Activated CD4-positive, alpha-beta T cell treated with anti-CD3 and anti-CD28 coated beads for 36 hours (primary cell): Measurements from ENCODE around the gene ZNF175. TPM values are rescaled to one million over a fixed set of nuclear protein-coding genes. Genes with fewer than 3 reads are reported as not detected.

ENCODE experiments used
- ATAC-seq: fragments of 200-7000 bp; cut with Tn5 transposase; one replicate; pipeline ENCODE4 v1.10.0; 2021; ENCODE audit warnings: mild to moderate bottlenecking, moderate library complexity
- CTCF ChIA-PET: fragments of 350-600 bp; sonication (Branson Sonifier 250); formaldehyde crosslinking; loops from one replicate; lab custom pipeline; 2021; ENCODE audit warnings: antibody characterized with exemption; lab: Charles Lee
- POLR2A ChIA-PET: fragments of 350-600 bp; sonication (Branson Sonifier 250); formaldehyde crosslinking; loops from one replicate; lab custom pipeline; 2021; ENCODE audit warnings: antibody characterized with exemption, inconsistent platforms; lab: Charles Lee
- DNase-seq: peaks from one replicate; pipeline ENCODE4 v3.0.0-alpha.2; 2020
- H3K27ac Mint-ChIP-seq: one replicate; pipeline ENCODE4 v1.8.0; 2021; ENCODE audit warnings: mixed read lengths
- H3K27me3 Mint-ChIP-seq: one replicate; pipeline ENCODE4 v1.8.0; 2021; ENCODE audit warnings: mixed read lengths
- H3K36me3 Mint-ChIP-seq: one replicate; pipeline ENCODE4 v1.8.0; 2021; ENCODE audit warnings: low read depth, mixed read lengths
- H3K4me1 Mint-ChIP-seq: one replicate; pipeline ENCODE4 v1.8.0; 2021; ENCODE audit warnings: mixed read lengths
- H3K4me3 Mint-ChIP-seq: one replicate; pipeline ENCODE4 v1.8.0; 2021; ENCODE audit warnings: mild to moderate bottlenecking, moderate library complexity, mixed read lengths
- H3K9me3 Mint-ChIP-seq: one replicate; pipeline ENCODE4 v1.8.0; 2021; ENCODE audit warnings: low read depth, mixed read lengths
- intact Hi-C, 2 experiments: fragments of 100-400 bp; cut with DNase I in 1 of 2; cut with micrococcal nuclease in 1 of 2; formaldehyde crosslinking; loops; one replicate each; pipeline versions ENCODE4 v1.14.2 to v1.15.1; 2022 to 2024; cut with DNase I, micrococcal nuclease
- total RNA-seq, 2 experiments: library from RNA; stranded (reverse); gene quantifications; one replicate each; pipeline ENCODE4 v1.2.3, GENCODE V29; 2021

The ZNF175 gene
- total RNA-seq, 2 experiments from 2014 or later = 5.9 to 9.6 TPM

DNA sequence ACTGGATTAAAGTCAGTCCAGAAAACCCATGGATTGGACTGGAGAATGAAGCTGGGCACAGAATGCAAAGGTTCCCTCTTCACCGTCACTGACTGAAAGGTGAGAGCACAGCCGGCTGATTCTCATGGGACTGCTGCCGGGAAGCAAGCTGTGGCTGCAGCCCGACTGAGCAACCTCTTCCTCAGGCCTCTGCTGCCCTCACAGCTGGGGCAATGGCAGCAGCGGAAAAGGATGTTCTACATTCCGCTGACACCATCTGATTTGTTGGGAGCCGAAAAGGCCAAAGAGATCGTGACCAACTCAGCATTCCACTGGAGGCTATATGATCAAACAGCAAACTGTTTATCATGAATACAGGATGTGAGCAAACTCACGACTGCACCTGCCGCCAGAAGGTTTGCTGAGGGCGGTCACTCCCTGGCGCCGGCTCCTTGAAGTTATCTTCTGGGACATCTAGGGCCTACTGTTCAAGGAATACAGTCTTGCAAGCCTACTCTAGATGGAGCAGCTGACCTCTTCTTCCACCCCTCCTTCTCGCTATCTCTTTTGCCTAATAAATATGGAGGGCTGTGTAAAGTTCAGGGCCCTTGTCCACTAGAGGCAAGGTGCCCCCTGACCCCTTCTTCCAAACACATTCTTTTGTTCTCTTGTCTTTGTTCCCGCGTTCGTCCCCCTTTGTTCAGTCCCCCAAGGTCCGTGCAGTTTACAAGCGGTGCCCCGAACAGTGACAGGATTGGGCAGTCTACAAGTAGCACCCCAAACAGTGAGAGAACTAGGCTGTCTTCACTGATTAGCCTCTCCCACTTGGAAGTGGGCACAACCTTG is 20.0 kb upstream of the ZNF175 start:
- ChIA-PET CTCF (interaction anchor here (1.3 kb wide), 1 partner anchor 37 kb away, joined by 3 read pairs; no protein-coding TSS in a partner anchor), POLR2A (no interaction called here)
- Mint-ChIP-seq H3K27ac (no peak overlapping the region), H3K4me3 (no peak overlapping the region), H3K27me3 (peaks cover 43% of the 10 kb centered on the region), H3K9me3 (peaks cover 3% of the 10 kb centered on the region), H3K4me1 (peaks cover 37% of the 10 kb centered on the region), H3K36me3 (no peaks in the 10 kb centered on the region)
- ATAC-seq = no peak
- DNase-seq = no peak
- intact Hi-C loops = no loop called here

DNA sequence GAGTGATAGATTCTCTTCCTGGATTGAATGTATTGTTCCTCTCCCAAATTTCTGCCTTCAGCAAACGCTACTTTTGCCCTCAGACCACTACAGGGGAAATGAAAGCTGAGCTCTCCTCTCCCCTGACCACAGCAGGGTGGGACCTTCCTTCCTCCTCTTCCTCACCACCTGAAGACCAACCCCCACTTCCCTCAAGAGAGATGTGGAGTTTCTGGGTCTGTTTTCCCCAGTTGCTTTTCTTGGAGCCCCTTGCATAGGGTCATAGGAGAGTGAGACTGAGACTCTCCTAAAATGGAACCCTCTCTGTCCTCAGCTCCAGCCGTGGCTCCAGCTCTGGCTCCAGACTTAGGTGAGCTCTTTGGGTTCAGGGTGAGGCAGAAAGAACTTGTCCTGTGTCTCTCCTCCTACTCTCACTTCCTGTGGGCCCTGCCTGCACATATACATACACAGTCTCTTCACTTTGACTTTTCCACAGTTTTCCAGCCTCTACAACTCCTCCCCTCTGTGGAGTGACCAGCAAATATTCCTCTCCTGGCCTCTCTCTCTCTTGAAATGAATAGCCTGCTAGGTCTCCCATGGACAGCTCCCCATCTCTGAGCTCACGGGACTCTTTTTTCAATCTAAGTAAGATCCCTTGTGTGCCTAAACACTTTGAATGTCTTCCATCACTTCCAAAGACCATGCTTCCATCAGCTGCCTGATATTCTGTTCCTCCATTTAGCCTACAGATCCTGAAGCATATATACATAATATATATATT is 19.2 kb upstream of the ZNF175 start:
- H3K4me1 Mint-ChIP-seq = peaks cover 30% of the 10 kb centered on the region
- intact Hi-C loops = no loop called here
- ChIA-PET CTCF (interaction anchor here (0.7 kb wide), 1 partner anchor 1295 kb away, joined by 4 read pairs; no protein-coding TSS in a partner anchor), POLR2A (no interaction called here)
- H3K4me3 Mint-ChIP-seq = no peak overlapping the region
- DNase-seq (no peak), ATAC-seq (no peak)
- H3K27me3 Mint-ChIP-seq = peaks cover 43% of the 10 kb centered on the region
- H3K36me3 Mint-ChIP-seq = no peaks in the 10 kb centered on the region
- H3K9me3 Mint-ChIP-seq = peaks cover 3% of the 10 kb centered on the region
- H3K27ac Mint-ChIP-seq = no peak overlapping the region

DNA sequence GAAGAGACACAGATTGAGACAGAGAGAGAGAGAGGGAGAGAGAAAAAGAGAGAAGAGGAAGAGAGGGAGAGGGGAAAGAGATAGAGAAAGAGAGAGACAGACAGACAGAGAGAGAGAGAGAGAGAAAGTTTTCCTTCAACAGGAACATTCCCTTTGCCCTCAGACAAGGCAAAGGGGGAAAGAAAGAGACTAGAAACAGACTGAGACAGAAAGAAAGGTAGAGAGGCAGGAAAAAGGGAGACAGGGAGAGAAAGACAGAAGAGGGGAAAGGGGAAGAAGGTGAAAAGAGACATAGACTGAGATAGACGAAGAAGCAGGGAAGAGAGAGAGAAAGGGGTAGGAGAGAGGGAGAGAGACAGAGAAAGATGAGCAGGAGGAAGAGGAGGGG is 18.5 kb upstream of the ZNF175 start:
- ChIA-PET CTCF (no interaction called here), POLR2A (no interaction called here)
- peaks cover 3% of the 10 kb centered on the region for H3K9me3 Mint-ChIP-seq
- H3K4me1 Mint-ChIP-seq = peaks cover 23% of the 10 kb centered on the region
- intact Hi-C loops = no loop called here
- no peak overlapping the region for H3K27ac Mint-ChIP-seq
- DNase-seq (no peak), ATAC-seq (no peak)
- H3K27me3 Mint-ChIP-seq = peaks cover 40% of the 10 kb centered on the region
- no peaks in the 10 kb centered on the region for H3K36me3 Mint-ChIP-seq
- no peak overlapping the region for H3K4me3 Mint-ChIP-seq

DNA sequence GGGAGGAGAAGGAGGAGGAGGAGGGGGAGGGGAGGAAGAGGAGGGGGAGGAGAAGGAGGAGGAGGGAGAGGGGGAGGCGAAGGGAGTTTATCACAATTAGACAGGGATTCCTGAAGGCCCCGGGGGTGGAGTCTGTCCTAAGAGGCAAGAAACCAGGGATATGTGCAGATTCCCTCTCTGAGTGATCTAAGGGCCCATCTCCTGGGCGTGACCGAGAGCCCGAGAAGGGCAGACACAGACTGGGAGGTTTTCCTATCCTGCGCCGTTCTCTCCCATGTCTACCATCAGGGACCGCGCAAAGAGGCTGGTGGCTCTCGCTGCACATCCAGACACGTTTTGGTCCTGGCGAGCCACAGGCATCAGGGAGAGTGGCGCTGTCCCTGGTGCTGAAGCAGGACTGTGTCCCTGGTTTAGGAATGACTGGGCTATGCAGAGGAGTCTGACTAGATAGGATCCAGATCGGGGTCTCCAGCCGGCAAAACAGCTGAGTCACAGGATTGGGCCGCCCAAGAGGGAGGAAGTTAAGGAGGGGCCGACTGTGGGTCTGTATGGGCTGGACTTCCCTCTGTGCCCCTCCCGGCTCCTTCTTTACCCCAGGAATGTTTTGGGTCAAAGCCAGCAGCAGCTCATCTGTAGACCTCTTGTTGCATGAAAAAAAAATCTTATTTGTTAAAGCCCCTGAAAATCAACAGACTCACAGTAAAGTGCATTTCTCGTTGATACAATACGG is 17.9 kb upstream of the ZNF175 start:
- ChIA-PET CTCF (interaction anchor here (0.8 to 1.9 kb wide), 3 partner anchors 79 to 129 kb away, joined by 3 to 4 read pairs (median 4); no protein-coding TSS in a partner anchor), POLR2A (no interaction called here)
- intact Hi-C loops = no loop called here
- no peak overlapping the region for H3K27ac Mint-ChIP-seq
- peaks cover 38% of the 10 kb centered on the region for H3K27me3 Mint-ChIP-seq
- H3K4me1 Mint-ChIP-seq = peaks cover 18% of the 10 kb centered on the region
- no peaks in the 10 kb centered on the region for H3K36me3 Mint-ChIP-seq
- no peak overlapping the region for H3K4me3 Mint-ChIP-seq
- ATAC-seq (peak; percentile 33), DNase-seq (peak; percentile 76)
- peaks cover 3% of the 10 kb centered on the region for H3K9me3 Mint-ChIP-seq

DNA sequence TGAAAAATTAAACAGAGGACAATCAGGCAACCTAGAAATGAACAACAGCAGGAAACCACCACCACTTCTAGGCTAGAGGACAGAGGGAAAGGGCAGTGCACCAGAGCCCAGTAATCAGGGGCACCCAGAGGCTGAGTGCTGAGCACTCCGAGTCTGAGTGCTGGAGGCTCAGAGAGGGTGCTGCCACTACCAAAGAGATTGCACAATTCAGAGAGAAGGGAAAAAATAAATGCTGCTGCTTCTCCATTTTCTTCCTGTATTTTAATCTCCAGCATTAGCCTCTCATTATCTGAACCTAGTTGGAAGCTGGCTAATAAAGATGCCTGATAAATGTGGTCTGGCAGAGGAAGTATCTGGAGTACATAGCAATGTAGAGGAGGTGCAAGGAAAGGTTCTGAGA is 11.8 kb upstream of the ZNF175 start:
- H3K36me3 Mint-ChIP-seq = no peaks in the 10 kb centered on the region
- no peak overlapping the region for H3K27ac Mint-ChIP-seq
- CTCF ChIA-PET = no interaction called here
- peaks cover 54% of the 10 kb centered on the region for H3K27me3 Mint-ChIP-seq
- H3K9me3 Mint-ChIP-seq = peaks cover 3% of the 10 kb centered on the region
- H3K4me3 Mint-ChIP-seq = no peak overlapping the region
- H3K4me1 Mint-ChIP-seq = no peaks in the 10 kb centered on the region
- ATAC-seq = no peak
- no peak for DNase-seq
- intact Hi-C loops = no loop called here
- POLR2A ChIA-PET = no interaction called here

DNA sequence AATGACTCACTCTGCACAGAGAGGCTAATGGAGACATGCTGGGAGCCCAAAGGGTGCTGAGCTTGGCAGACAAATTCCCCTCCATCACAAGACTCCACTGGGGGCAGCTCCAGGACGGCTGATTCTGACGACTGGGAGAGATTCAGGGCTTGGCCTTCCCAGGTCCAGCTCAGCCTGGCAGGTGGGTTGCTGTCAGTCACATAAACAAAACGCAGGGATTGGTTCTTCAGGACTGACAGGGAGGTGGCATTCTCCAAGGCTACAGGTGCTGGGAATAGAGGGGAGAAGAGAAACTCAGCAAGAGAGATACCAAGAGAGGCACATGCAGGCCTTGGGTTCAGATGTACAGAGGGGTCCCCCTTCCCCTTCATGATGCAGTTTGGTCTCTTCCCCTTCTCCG is 10.7 kb upstream of the ZNF175 start:
- no peak for ATAC-seq
- intact Hi-C loops = no loop called here
- H3K27me3 Mint-ChIP-seq = peaks cover 50% of the 10 kb centered on the region
- H3K36me3 Mint-ChIP-seq = no peaks in the 10 kb centered on the region
- POLR2A ChIA-PET = no interaction called here
- CTCF ChIA-PET = no interaction called here
- DNase-seq = no peak
- no peak overlapping the region for H3K4me3 Mint-ChIP-seq
- H3K9me3 Mint-ChIP-seq = no peaks in the 10 kb centered on the region
- H3K27ac Mint-ChIP-seq = no peak overlapping the region
- no peaks in the 10 kb centered on the region for H3K4me1 Mint-ChIP-seq

DNA sequence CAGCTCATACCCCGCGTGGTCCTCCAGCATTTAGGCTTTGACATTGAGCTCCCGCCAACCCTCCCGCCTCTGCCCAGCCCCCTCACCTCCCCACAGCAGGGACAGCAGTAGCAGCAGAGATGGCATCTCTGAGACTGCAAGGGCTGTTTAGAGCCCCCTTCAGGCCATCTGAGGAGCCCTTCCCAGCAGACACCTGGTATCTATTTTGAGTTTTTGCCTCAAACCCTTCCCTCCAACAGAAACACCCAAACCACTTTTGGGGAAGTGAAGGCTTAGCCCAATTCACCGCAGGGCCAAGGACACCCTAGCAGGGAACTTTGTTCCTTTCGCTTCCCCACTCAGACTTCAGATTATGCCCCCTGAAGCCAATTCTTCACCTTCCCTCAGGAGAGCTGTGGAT is 6.3 kb upstream of the ZNF175 start:
- ATAC-seq = no peak
- CTCF ChIA-PET = interaction anchor here (0.5 to 0.9 kb wide), 3 partner anchors 17 to 247 kb away, joined by 3 read pairs; no protein-coding TSS in a partner anchor
- intact Hi-C loops = no loop called here
- POLR2A ChIA-PET = no interaction called here
- no peaks in the 10 kb centered on the region for H3K4me1 Mint-ChIP-seq
- H3K27me3 Mint-ChIP-seq = peaks cover 34% of the 10 kb centered on the region
- DNase-seq = no peak
- no peaks in the 10 kb centered on the region for H3K36me3 Mint-ChIP-seq
- no peak overlapping the region for H3K27ac Mint-ChIP-seq
- H3K9me3 Mint-ChIP-seq = peaks cover under 1% of the 10 kb centered on the region
- no peak overlapping the region for H3K4me3 Mint-ChIP-seq

DNA sequence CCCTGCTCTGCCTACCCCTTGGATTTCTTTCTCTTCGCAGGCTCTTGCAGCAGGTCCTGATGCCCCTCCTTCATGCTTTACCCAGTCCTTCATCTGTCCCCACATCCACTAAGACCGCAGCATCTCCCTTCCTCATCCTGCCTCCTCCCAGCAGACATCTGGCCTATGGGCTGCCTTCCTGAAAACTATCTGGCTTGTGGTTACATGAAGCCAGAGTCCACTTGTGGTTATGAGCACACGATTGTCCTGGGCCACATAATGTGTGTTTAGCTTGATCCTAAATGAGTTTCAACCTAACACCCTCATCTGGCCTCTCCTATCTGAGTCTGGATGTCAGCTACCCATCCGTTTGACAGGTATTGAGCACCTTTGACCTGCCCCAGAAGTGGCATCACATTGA is 5.5 kb upstream of the ZNF175 start:
- Mint-ChIP-seq H3K4me1 (peaks cover 3% of the 10 kb centered on the region), H3K4me3 (no peak overlapping the region), H3K27me3 (peaks cover 33% of the 10 kb centered on the region), H3K27ac (no peak overlapping the region), H3K36me3 (no peaks in the 10 kb centered on the region), H3K9me3 (peaks cover 1% of the 10 kb centered on the region)
- CTCF ChIA-PET = interaction anchor here (0.9 kb wide), 1 partner anchor 17 kb away, joined by 3 read pairs; no protein-coding TSS in a partner anchor
- DNase-seq = no peak
- ATAC-seq = no peak
- POLR2A ChIA-PET = no interaction called here
- intact Hi-C loops = no loop called here

DNA sequence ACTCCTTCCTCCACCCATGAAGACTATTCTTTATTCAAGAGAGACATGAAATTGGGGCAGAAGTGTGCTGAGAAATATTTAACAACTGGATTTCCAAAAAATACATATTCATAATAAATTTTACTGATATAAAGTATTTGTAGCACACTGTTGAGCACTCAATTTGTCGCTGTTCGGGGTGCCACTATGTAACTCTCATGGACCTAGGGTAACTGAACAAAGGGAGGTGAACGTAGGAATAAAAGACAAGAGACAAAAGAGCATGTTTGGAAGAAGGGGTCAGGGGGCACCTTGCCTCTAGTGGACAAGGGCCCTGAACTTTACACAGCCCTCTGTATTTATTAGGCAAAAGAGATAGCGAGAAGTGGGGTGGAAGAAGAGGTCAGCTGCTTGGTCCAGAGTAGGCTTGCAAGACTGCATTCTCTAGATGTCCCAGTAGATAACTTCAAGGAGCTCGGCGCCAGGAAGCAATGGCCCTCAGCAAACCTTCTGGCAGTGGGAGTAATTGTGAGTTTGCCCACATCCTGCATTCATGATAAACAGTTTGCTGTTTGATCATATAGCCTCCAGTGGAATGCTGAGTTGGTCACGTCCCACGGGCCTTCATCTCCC is 4.5 kb upstream of the ZNF175 start:
- ChIA-PET CTCF (interaction anchor here (0.7 kb wide), 1 partner anchor 91 kb away, joined by 3 read pairs; no protein-coding TSS in a partner anchor), POLR2A (no interaction called here)
- DNase-seq (no peak), ATAC-seq (no peak)
- Mint-ChIP-seq H3K4me3 (no peak overlapping the region), H3K9me3 (peaks cover 1% of the 10 kb centered on the region), H3K27me3 (peaks cover 26% of the 10 kb centered on the region), H3K36me3 (peaks cover 1% of the 10 kb centered on the region), H3K4me1 (peaks cover 8% of the 10 kb centered on the region), H3K27ac (no peak overlapping the region)
- intact Hi-C loops = no loop called here

DNA sequence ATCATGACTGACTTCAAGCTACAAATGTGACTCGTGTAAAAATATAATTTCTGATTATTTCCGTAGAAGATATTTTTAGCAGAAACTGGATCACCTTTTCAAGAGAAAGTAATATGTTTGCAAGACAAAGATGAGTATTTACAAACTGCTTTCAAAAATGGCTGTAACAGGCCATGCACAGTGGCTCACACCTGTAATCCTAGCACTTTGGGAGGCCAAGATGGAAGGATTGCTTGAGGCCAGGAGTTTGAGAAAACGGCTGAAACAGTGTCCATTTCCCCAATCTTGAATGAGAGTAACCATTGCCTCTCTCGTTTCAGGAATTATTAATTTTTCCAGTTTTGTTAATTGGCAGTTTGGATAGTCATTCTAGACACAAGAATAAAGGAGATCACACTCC is 3.5 kb upstream of the ZNF175 start:
- DNase-seq = no peak
- Mint-ChIP-seq H3K4me3 (no peak overlapping the region), H3K9me3 (peaks cover 1% of the 10 kb centered on the region), H3K36me3 (peaks cover 8% of the 10 kb centered on the region), H3K27me3 (peaks cover 22% of the 10 kb centered on the region), H3K4me1 (peaks cover 17% of the 10 kb centered on the region), H3K27ac (no peak overlapping the region)
- ChIA-PET POLR2A (no interaction called here), CTCF (no interaction called here)
- no peak for ATAC-seq
- intact Hi-C loops = no loop called here

DNA sequence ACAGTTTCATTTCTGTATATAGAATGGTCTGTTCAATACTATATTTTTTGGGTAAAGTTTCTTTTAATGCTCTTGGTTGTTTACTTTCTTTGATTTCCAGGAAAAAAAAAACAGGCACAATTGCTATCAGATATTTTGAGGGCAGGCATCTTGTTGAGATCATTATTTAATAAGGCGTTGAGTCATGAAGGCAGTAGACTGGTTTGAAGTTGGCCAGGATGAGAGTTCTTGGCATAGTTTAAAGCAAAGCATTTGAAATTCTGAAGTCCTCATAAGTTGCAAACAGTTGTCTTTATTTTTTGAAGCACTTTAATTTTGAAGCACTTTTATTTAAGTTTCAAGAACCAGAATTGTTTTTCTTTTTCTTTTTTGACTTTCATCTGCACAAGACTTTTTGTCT is 2.6 kb upstream of the ZNF175 start:
- ChIA-PET CTCF (no interaction called here), POLR2A (no interaction called here)
- no peak for ATAC-seq
- DNase-seq = no peak
- Mint-ChIP-seq H3K27me3 (peaks cover 20% of the 10 kb centered on the region), H3K9me3 (peaks cover 1% of the 10 kb centered on the region), H3K36me3 (peaks cover 15% of the 10 kb centered on the region), H3K4me3 (no peak overlapping the region), H3K4me1 (peaks cover 25% of the 10 kb centered on the region), H3K27ac (no peak overlapping the region)
- intact Hi-C loops = no loop called here
